ENCODE data around the gene PLEKHM3. TPM values are rescaled to one million over a fixed set of nuclear protein-coding genes. Genes with fewer than 3 reads are reported as not detected.
"Not testable (repeated sequence)": the region's sequence is repeated elsewhere in the genome, so short reads cannot be mapped to it uniquely, and the experiment has no call there.

PLEKHM3 gene
- total RNA-seq, 1 donor from 2014 or later: 14.8 TPM

- peak; percentile 73 for DNase-seq (ENCODE audit: low read depth)
Measured at GRCh38 chr2:207926133-207926988, 99.0 kb downstream of the PLEKHM3 start.

GRCh38 chr2:207925601-207926000, 99.7 kb downstream of the PLEKHM3 start:
- DNase-seq (ENCODE audit: low read depth): no peak

DNA sequence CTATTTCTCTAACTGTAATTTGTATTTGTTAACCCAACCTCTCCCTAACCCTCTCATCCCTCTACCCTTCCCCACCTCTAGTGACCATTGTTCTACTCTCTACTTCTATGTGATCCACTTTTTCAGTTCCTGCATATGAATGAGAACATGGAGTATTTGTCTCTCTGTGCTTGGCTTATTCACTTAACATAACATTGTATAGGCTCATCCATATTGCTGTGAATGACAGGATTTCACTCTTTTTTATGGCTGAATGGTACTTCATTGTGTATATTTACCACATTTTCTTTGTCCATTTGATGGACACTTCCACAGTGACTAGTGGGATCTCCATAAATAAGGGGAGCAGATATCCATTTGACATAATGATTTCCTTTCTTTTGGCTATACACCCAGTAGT, 103.7 kb downstream of the PLEKHM3 start:
- DNase-seq (ENCODE audit: low read depth): no peak

DNA sequence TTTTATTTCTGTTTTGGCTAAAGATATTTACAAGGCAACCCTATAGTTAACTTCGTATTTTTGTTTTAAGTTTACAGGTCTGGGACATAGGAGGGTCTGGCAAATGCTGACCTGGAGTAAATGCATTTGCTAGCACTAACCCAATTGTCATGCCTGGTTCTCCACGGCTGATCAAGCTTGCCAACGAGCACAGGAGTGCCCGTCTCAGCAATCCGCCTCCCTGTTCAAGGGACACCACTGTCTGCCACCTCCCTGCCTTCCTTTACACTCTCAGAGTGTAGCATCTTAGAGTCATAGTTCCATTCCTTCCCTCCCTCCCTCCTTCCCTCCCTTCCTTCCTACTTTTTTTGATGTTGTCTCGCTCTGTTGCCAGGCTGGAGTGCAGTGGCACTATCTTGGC, 104.6 kb downstream of the PLEKHM3 start:
- DNase-seq (ENCODE audit: low read depth): no peak

GRCh38 chr2:207920321-207920720, 105.0 kb downstream of the PLEKHM3 start:
- no peak for DNase-seq (ENCODE audit: low read depth)

DNA sequence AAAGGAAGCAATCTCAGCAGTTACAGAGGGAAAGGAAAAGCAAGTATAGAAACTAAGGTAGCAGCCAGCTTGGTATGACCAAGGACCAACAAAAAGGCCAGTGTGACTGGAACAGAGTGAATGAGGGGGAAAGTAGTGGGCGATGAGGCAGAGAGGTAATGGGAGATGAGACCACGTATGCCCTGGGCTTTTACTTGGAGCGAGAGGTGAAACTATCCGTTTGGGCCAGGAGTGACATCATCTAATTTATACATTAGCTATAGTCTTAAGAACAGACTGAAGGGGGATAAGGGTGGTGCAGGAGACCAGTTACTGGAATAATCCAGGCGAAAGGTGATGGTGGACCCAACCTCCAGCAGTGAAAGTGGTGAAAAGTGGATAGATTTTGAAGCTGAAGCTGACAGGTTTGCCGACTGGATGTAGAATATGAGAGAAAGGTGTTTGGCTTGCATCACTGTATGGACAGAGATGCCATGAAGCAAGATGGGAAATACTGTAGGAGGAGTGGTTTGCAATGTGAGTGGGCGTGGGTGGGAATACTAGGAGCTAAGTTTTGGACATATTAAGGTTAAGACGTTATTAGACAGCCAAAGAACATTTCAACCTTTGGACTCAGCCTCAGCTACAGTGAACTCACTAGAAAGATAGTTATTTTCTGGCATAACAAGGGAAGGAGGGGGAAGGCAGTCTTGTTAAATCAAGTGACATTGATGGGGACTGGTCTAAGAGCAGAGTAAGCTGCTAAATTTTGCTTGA, 106.0 kb downstream of the PLEKHM3 start:
- DNase-seq (ENCODE audit: low read depth): peak; percentile 26

DNA sequence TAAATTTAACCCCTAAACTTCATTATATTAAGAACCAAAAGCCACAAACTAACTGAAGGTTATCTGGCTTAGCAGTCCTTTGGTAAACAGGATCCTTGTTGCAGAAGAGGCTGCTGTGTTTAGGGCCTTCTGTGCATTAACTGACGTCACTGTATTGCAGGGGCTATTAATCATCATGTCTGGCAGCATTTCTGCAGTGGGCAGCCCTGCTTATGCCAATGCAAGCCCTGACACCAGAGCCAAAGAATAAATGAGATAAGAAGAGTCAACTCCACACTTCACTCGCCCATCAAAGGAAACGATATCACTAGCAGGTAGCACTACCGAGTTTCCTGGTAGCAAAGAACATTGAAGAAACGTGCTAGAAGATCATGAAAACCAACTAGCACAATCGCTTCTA, 110.6 kb downstream of the PLEKHM3 start:
- no peak for DNase-seq (ENCODE audit: low read depth)

DNA sequence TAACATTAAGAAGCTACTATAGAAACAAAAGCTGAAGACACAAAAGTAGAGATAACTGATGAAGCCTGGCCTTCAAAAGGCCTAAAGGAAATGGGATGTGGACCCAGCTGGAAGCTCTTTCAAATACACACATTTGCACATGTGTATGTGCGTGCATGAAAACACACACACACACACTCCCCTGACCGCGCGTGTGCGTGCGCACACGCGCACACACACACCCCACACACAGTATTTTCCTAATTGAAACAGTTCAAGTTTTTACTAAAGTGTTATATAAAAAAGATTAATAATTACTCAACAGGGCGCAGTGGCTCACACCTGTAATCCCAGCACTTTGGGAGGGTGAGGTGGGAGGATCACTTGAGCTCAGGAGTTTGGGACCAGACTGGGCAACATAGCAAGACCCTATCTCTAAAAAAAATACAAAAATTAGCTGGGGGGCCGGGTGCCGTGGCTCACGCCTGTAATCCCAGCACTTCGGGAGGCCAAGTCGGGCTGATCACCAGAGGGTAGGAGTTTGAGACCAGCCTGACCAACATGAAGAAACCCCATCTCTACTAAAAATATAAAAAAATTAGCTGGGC, 111.5 kb downstream of the PLEKHM3 start:
- no peak for DNase-seq (ENCODE audit: low read depth)

- no peak for DNase-seq (ENCODE audit: low read depth)
Measured at GRCh38 chr2:207911856-207912255, 113.5 kb downstream of the PLEKHM3 start.

DNA sequence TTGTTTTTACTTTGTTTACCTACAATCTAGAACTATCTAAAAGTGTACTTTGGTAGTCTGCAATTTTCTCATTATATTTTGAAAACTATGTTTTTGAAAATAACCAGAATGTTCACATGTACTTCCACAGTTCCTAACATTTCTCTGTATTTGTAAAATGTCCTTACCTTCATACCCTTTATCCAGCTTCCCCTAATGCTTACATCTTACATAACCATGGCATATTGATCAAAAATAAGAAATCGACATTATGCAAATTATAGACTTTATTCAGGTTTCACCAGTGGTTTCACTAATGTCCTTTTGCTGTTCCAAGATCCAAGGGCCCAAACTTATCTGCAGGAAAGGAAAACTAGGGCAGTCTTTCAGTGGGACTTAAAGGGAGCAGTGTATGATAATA, 114.1 kb downstream of the PLEKHM3 start:
- no peak for DNase-seq (ENCODE audit: low read depth)

DNA sequence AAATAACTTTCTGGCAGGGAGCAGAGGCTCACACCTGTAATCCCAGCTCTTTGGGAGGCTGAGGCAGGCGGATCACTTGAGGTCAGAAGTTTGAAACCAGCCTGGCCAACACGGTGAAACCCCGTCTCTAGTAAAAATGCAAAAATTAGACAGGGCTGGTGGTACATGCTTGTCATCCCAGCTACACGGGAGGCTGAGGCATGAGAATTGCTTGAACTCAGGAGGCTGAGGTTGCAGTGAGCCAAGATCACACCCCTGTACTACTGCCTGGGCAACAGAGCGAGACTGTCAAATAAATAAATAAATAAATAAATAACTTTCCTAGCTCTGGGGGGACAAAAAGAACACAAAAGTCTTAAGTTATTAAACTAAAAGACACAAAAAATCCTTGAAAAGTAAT, 118.8 kb downstream of the PLEKHM3 start:
- DNase-seq (ENCODE audit: low read depth): not testable (repeated sequence)

DNA sequence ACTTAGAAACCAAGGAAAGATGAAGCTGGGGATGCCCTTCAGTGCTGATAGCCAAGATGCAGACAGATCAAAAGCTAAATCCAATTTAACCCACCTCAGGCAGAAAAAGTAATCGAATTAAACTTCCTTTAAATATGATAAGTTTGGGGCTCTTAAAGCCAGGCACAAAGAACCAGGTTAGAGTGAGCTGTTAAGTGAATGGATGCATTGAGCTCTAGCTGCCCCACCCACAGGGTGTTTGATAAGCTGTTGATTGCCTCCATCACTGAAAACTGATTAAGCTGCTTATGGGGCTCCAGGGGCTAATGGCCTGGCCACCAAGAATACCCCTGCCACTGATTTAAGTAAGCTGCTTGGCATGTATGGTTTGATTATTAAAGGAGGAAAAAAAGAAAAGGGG, 119.8 kb downstream of the PLEKHM3 start:
- DNase-seq (ENCODE audit: low read depth): no peak

DNA sequence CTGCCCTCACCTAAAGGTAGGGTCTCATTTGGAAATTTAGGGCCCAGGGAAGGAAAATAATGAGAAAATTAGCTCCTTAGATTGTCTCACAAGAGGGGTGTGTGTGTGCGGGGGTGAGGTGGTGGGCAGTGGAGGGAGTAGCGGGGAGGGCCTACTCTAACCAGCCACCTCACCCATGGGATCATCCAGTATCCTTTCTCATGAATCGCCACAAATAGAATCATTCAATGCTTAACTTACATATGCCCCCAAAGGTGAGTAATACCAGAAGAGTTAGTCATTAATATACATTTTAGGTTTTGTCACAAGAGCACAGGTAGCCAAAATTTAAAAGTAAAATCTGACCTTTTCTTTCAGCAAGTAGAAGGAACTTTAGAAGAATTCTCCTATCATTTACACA, 122.1 kb downstream of the PLEKHM3 start:
- DNase-seq (ENCODE audit: low read depth): no peak

GRCh38 chr2:207902821-207903220, 122.5 kb downstream of the PLEKHM3 start:
- DNase-seq (ENCODE audit: low read depth): peak; percentile 42

DNA sequence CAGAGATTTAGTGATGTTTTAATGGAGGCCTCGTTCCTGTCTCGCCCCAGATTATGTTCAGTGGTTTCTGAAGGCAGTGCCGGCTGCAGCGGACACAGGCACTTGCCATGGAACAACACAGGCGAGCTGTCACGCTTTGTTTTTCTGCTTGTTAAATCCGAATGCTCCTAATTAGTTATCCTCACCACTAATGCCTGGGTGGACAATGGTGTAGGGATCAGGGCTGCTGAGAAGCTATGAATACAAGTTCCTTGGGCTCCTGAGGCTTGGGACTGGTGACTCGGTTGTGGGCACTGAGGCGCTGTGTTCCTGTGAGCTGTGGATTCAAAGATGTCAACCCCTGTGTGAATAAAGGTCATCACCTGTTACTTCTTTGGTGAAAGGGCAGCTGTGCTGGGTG, 123.5 kb downstream of the PLEKHM3 start:
- DNase-seq (ENCODE audit: low read depth): no peak

DNA sequence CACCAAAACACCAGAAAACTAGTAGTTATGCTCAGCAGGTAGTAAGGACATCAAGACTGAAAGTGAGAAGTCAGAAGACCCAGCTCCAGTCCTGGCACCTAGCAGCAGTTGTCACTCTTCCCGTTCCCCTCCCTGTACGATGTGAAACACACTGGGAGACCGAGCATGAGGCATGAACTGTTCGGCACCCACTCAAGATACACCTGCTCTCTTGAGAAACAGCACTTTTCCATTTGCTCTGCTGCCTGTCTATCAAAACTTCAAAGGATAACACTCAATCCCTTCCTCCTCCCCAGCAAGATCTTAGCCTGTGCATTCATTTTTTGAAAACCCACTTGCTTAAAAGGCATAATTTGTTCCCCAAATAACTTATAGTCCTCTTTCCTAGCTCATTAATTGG, 123.9 kb downstream of the PLEKHM3 start:
- no peak for DNase-seq (ENCODE audit: low read depth)

GRCh38 chr2:207898354-207898695, 127.0 kb downstream of the PLEKHM3 start:
- no peak for DNase-seq (ENCODE audit: low read depth)

DNA sequence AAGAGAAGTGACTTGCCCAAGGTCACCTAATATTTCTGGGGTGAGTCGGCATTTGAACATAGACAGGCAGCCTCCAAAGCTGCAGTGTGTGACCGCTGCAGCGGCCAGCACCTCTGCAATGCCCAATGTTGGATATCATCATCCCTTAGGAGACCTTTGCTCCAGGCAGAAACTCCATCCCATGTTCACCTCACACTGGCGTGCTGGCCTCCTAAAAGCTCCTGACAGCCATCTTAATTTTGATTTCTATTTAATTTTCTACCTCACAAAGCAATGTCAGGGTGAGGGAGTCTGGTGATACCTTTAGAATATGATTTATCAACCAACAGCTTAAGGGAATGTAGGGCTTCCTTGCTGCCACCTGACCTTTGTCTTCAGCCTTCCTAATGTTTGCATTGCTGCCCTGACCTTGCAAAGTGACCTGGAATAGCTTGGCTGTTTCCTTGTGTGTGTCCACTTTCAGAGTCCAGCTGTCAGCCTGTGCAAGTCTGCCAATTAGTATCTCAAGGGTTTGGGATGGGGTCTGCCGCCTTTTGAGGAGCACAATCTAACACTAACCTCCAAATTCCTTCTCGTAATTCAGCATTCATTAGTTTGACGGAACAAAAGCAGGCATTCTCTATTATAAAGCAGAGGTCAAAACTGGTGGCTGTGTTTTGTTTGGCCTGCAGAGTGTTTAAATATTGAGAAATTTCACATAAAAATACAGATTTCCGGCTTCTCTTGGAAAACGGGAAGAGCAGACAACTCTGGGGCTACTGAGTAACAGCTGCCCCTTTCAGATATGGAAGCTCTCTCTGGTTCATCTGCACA, 127.6 kb downstream of the PLEKHM3 start:
- no peak for DNase-seq (ENCODE audit: low read depth)

- no peak for DNase-seq (ENCODE audit: low read depth)
Measured at GRCh38 chr2:207896525-207897285, 128.6 kb downstream of the PLEKHM3 start.

DNA sequence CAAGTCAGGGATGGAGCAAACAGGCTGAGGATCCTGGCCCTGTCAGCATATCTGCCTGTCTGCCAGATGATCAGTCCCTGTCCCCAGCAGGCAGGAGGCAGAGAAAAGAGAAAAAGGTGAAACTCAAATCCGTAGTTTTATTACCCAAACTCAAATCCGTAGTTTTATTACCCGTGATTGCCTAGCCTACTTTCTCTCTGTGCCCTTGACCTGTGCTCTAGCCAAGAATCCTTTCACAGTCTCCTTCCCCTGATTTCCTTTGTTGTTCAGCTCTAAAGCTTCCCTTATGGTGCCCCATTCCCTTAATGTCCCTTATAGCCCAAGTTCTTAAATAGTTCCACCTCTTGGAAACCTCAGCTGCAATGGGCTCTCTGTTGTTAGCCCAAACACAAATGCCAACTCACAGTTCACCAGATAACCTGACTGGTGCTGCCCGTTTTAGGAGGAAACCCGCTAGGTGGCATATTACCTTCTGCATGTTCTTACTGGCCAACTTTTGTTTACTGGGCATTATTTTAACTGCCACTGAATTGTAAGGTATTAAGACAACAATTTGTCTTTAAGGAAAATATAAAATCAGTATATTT, 130.0 kb downstream of the PLEKHM3 start:
- no peak for DNase-seq (ENCODE audit: low read depth)

All from renal cortical epithelial cell (primary cell).